ENCODE results near the gene RARA. TPM values are rescaled to one million over a fixed set of nuclear protein-coding genes. Genes with fewer than 3 reads are reported as not detected.

RARA gene
- total and polyA plus RNA-seq, 2 of the 4 experiments (the other 2 are of a cell fraction): 9.0 to 12.7 TPM

DNA sequence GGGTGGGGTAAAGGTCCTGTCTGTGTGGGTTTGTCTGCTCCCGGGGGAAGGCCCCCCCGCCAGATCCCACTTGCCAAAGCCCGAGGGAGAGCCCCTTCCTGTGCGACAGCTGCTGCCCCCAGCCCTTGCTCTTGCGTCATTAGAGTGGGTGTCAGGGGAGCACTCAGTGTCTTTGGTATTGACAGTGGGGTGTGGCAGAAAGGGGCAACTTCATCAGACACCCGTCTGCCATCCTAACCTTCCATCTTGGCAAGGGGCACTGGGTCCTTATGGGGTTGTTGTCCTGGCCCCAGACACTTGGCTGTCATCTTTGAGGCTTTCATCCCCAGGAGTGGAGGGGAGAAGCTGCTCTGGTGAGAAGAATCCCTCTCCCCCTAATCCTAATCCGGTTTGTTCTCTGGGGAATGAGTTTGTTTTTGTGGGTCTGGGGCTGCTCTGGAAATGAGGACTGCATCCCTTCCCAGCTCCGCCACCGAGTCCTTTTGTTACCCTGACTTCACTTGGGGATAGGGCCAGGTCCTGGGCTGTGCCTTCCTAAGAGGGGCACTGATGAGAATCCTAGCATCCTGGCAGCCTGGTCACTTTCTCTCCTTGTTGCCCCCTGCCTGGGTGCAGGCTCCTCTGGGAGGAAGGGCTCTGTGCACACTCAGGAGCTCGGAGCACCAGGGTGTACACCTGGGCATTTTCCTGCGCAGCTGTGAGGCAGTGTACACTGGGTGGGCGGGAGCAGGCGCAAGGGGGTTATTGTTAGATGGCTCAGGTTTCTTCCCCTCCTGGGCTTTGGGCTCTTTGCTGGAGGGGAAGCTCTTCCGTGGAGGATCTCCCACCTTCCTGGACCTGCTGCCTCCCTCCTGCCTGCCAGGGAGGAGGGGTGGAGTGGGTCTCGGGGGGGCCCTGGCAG, 34.5 kb downstream of the RARA start:
- Histone ChIP-seq H2BK20ac (ENCODE audit: low read depth, low read length) (peak overlapping the region; percentile 84), H4K91ac (ENCODE audit: insufficient read depth, low read depth, low read length) (peak overlapping the region; percentile 86), H3K4ac (ENCODE audit: low read depth, low read length) (peak overlapping the region; percentile 96), H2AK9ac (replicated peaks; ENCODE audit: low read depth, low read length, poor library complexity) (peak overlapping the region; percentile 97), H2BK15ac (ENCODE audit: low read depth, low read length) (peak overlapping the region; percentile 79; the same call in 2 of the 3 replicates), H3K4me2 (ENCODE audit: low read depth, low read length) (peak overlapping the region; percentile 83), H4K20me1 (ENCODE audit: insufficient read depth, low read length) (peaks cover 56% of the 10 kb centered on the region), H4K5ac (ENCODE audit: low read depth, low read length) (no peak overlapping the region), H3K9ac (ENCODE audit: low read depth, low read length) (peak overlapping the region; percentile 77), H3K4me3 (ENCODE audit: insufficient read depth, low read depth, low read length) (peak overlapping the region; percentile 82), H2BK120ac (ENCODE audit: low read depth, low read length) (peak overlapping the region; percentile 89), H2AK5ac (ENCODE audit: low read depth, low read length) (peak overlapping the region; percentile 91), H3K23ac (ENCODE audit: low read depth, low read length) (peak overlapping the region; percentile 96), H3K36me3 (ENCODE audit: control insufficient read depth, insufficient read depth, low read length) (peaks cover 4% of the 10 kb centered on the region; the same call in 1 of the 2 replicates), H3K56ac (ENCODE audit: extremely low read depth, insufficient read depth, low read length) (peak overlapping the region; percentile 88; the same call in 1 of the 2 replicates), H3K9me3 (ENCODE audit: control insufficient read depth, insufficient read depth, low read length) (no peaks in the 10 kb centered on the region), H2AFZ (replicated peaks; ENCODE audit: low read length, poor library complexity) (no peak overlapping the region), H3K14ac (replicated peaks; ENCODE audit: low read depth, low read length) (peak overlapping the region; percentile 96), H3K9me1 (ENCODE audit: insufficient read depth, low read length) (peaks cover 23% of the 10 kb centered on the region), H3K79me1 (ENCODE audit: low read depth in 1 of 2, low read length in 2 of 2) (peaks cover 40 to 89% of the 10 kb centered on the region in 2 experiments; a peak in 3 of 4 replicates), H4K8ac (ENCODE audit: low read depth in 2 of 2, low read length in 2 of 2) (peak overlapping the region; percentile 67 to 73; a peak in 3 of 4 replicates), H3K18ac (ENCODE audit: low read depth, low read length) (peak overlapping the region; percentile 9), H2BK5ac (ENCODE audit: low read depth, low read length, poor library complexity, severe bottlenecking) (peak overlapping the region; percentile 85), H3K27ac (ENCODE audit: insufficient read depth, low read length) (peak overlapping the region; percentile 87), H3K27me3 (ENCODE audit: control insufficient read depth, insufficient read depth, low read length) (no peaks in the 10 kb centered on the region), H3K4me1 (ENCODE audit: control insufficient read depth, insufficient read depth, low read length) (peaks cover 46% of the 10 kb centered on the region)
- WGBS, 2 experiments (ENCODE audit: extremely low coverage in 2 of 2, insufficient read length in 1 of 2): no CpG with 5 or more reads among the region's 15 CpGs
- intact Hi-C loops (cut with micrococcal nuclease): loop anchor here (2.0 to 5.0 kb wide), 3 partner anchors 25 to 141 kb away; no protein-coding TSS in a partner anchor
- TF ChIP-seq MAZ (IDR thresholded peaks at IDR 0.05; ENCODE audit: borderline replicate concordance, low read depth, low read length) (peak; percentile 58; the same call in 1 of the 2 replicates), CEBPB (IDR thresholded peaks at IDR 0.05; ENCODE audit: low read depth, low read length) (peak; percentile 76), RAD21 (IDR thresholded peaks at IDR 0.05; ENCODE audit: low read length) (no peak)
- POLR2A ChIA-PET (ENCODE audit: unreplicated experiment): no interaction called here
- ATAC-seq (ENCODE audit: low read depth) (no peak), DNase-seq (no peak)
- no TSS peak for BruUV-seq (replicated peaks)
- in situ Hi-C loops (cut with MboI; ENCODE audit: low sequenced_read_pairs): no loop called here
- dilution Hi-C loops (cut with HindIII; ENCODE audit: low sequenced_read_pairs, unreplicated experiment): no loop called here
- CTCF ChIA-PET: interaction anchor here (0.7 to 1.6 kb wide), 2 partner anchors 11 to 40 kb away, joined by 3 to 4 read pairs; no protein-coding TSS in a partner anchor

All from IMR-90 (cell line).